Thyroid gland (tissue), 4 donors: ENCODE measurements around the gene BAG2.

ENCODE experiments used
- CTCF ChIP-seq, 6 experiments: fragments of 200-600 bp in 3 of 6; fragments of 450-650 bp in 3 of 6; sonication (generic) in 3 of 6; IDR thresholded peaks; one replicate each; pipeline ENCODE4 v1.5.1; 2016 to 2019; ENCODE audit warnings: antibody characterized with exemption in 6 of 6, mild to moderate bottlenecking in 2 of 6, inconsistent platforms in 1 of 6, moderate library complexity in 1 of 6
- POLR2A ChIP-seq, 2 donors: fragments of 450-650 bp; IDR thresholded peaks; one replicate each; pipeline ENCODE4 v1.6.1; 2017; ENCODE audit warnings: antibody characterized with exemption in 2 of 2, mild to moderate bottlenecking in 2 of 2, moderate library complexity in 1 of 2

GRCh38 chr6:57205550-57206328 lies 33.6 kb downstream of the BAG2 start:
- TF ChIP-seq POLR2A (IDR thresholded peaks at IDR 0.05) (no peak), CTCF (IDR thresholded peaks at IDR 0.05) (no peak)
